B cell (primary cell): ENCODE measurements around the gene ETV1.

Experiments used
- EZH2 ChIP-seq: IDR thresholded peaks from 2 replicates; pipeline ENCODE4 v1.6.1; 2012; ENCODE audit warnings: borderline replicate concordance, low read depth, mild to moderate bottlenecking, moderate library complexity, low read length; ENCODE audit not compliant: insufficient read depth, poor library complexity, severe bottlenecking
- TF ChIP-seq, protein P1 (sequence below): fragments of 200-600 bp; IDR thresholded peaks from one replicate; pipeline ENCODE4 v1.8.0; 2022; ENCODE audit warnings: antibody characterized with exemption, mild to moderate bottlenecking

DNA sequence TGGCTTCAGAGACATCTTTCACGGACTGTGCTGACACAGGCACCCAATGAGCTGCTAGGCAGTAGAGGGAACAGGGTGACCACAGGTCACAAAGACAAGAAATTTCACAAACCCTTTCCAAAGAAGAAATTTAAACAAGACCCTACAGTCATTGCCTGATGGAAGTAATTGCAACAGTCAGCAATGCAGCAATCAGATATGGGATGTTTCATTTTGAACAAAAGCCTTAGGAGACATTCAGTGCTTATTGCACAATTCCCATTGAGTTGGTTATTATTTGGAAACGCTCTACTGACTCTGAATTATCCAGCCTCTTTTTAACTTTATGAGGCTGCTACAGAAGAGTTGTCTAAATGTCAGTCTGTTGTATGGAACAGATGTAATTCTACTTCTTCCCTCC is 85.5 kb downstream of the ETV1 start:
- no peak for TF ChIP-seq EZH2
- TF ChIP-seq, protein P1, sequence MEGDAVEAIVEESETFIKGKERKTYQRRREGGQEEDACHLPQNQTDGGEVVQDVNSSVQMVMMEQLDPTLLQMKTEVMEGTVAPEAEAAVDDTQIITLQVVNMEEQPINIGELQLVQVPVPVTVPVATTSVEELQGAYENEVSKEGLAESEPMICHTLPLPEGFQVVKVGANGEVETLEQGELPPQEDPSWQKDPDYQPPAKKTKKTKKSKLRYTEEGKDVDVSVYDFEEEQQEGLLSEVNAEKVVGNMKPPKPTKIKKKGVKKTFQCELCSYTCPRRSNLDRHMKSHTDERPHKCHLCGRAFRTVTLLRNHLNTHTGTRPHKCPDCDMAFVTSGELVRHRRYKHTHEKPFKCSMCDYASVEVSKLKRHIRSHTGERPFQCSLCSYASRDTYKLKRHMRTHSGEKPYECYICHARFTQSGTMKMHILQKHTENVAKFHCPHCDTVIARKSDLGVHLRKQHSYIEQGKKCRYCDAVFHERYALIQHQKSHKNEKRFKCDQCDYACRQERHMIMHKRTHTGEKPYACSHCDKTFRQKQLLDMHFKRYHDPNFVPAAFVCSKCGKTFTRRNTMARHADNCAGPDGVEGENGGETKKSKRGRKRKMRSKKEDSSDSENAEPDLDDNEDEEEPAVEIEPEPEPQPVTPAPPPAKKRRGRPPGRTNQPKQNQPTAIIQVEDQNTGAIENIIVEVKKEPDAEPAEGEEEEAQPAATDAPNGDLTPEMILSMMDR: no peak
